HG02973 (cell line): Measurements from ENCODE around the gene RAB11FIP2.
"Not testable (repeated sequence)": the region's sequence is repeated elsewhere in the genome, so short reads cannot be mapped to it uniquely, and the experiment has no call there.

Source experiments
- ATAC-seq: cut with Tn5 transposase; IDR thresholded peaks from one replicate; pipeline ENCODE4 v1.9.1; 2021; ENCODE audit warnings: moderate library complexity; ENCODE audit not compliant: unreplicated experiment

The RAB11FIP2 gene

GRCh38 chr10:118046395-118047156 is at the start of gene RAB11FIP2:
Gene RAB11FIP2, minus strand, starts transcription at chr10:118046941. Its CDS starts 778 bp downstream, at chr10:118046163.
- peak; percentile 94 for ATAC-seq

GRCh38 chr10:118096022-118096421 is 49.3 kb upstream of the RAB11FIP2 start:
- ATAC-seq, result no peak

- ATAC-seq, result no peak
Measured at GRCh38 chr10:118092209-118092608, 45.5 kb upstream of the RAB11FIP2 start.

- ATAC-seq, result no peak
Measured at GRCh38 chr10:118080817-118081216, 34.1 kb upstream of the RAB11FIP2 start.

- no peak for ATAC-seq
Measured at GRCh38 chr10:118076705-118077104, 30.0 kb upstream of the RAB11FIP2 start.

GRCh38 chr10:118072840-118073239 is 26.1 kb upstream of the RAB11FIP2 start:
- no peak for ATAC-seq

- ATAC-seq, result not testable (repeated sequence)
Measured at GRCh38 chr10:118067389-118067788, 20.6 kb upstream of the RAB11FIP2 start.

GRCh38 chr10:118062798-118063238 is 16.1 kb upstream of the RAB11FIP2 start:
- no peak for ATAC-seq

GRCh38 chr10:118058371-118058770 is 11.6 kb upstream of the RAB11FIP2 start:
- ATAC-seq, result no peak

- no peak for ATAC-seq
Measured at GRCh38 chr10:118057361-118057760, 10.6 kb upstream of the RAB11FIP2 start.

GRCh38 chr10:118054383-118054782 is 7.6 kb upstream of the RAB11FIP2 start:
- no peak for ATAC-seq

GRCh38 chr10:118052816-118053215 is 6.1 kb upstream of the RAB11FIP2 start:
- ATAC-seq, result no peak

- no peak for ATAC-seq
Measured at GRCh38 chr10:118047880-118048279, 1.1 kb upstream of the RAB11FIP2 start.

- ATAC-seq, result no peak
Measured at GRCh38 chr10:118047157-118047719, 497 bp upstream of the RAB11FIP2 start.

- ATAC-seq, result peak; percentile 20
Measured at GRCh38 chr10:118045837-118046394, 825 bp downstream of the RAB11FIP2 start.

- no peak for ATAC-seq
Measured at GRCh38 chr10:118045158-118045836, 1.4 kb downstream of the RAB11FIP2 start.

- no peak for ATAC-seq
Measured at GRCh38 chr10:118042827-118043242, 3.9 kb downstream of the RAB11FIP2 start.

GRCh38 chr10:118042336-118042735 is 4.4 kb downstream of the RAB11FIP2 start:
- ATAC-seq, result no peak

GRCh38 chr10:118041316-118041715 is 5.4 kb downstream of the RAB11FIP2 start:
- ATAC-seq, result no peak

GRCh38 chr10:118036281-118036875 is 10.4 kb downstream of the RAB11FIP2 start:
- ATAC-seq, result no peak

- ATAC-seq, result no peak
Measured at GRCh38 chr10:118035354-118036005, 11.3 kb downstream of the RAB11FIP2 start.
